GM18873 (cell line): Measurements from ENCODE around the gene KCMF1.

Experiments
- ATAC-seq: cut with Tn5 transposase; IDR thresholded peaks from one replicate; pipeline ENCODE4 v1.9.1; 2021; ENCODE audit warnings: mild to moderate bottlenecking, moderate library complexity, moderate number of reproducible peaks; ENCODE audit not compliant: unreplicated experiment, low FRiP score

Gene KCMF1

GRCh38 chr2:85071096-85071495 lies 100.1 kb downstream of the KCMF1 start:
- ATAC-seq: no peak

- no peak for ATAC-seq
These were observed 102.1 kb downstream of the KCMF1 start for GRCh38 chr2:85073033-85073432.

- ATAC-seq: no peak
These were observed 105.8 kb downstream of the KCMF1 start for GRCh38 chr2:85076618-85077274.

GRCh38 chr2:85077859-85078419 lies 107.0 kb downstream of the KCMF1 start:
- ATAC-seq: no peak

GRCh38 chr2:85078536-85078935 lies 107.6 kb downstream of the KCMF1 start:
- no peak for ATAC-seq

GRCh38 chr2:85083092-85083491 lies 112.1 kb downstream of the KCMF1 start:
- ATAC-seq: no peak

GRCh38 chr2:85085563-85085962 lies 114.6 kb downstream of the KCMF1 start:
- no peak for ATAC-seq

- no peak for ATAC-seq
These were observed 116.6 kb downstream of the KCMF1 start for GRCh38 chr2:85087541-85087940.

GRCh38 chr2:85088921-85089320 lies 118.0 kb downstream of the KCMF1 start:
- ATAC-seq: no peak

- no peak for ATAC-seq
These were observed 118.6 kb downstream of the KCMF1 start for GRCh38 chr2:85089585-85089984.

- ATAC-seq: no peak
These were observed 120.9 kb downstream of the KCMF1 start for GRCh38 chr2:85091838-85092237.

- no peak for ATAC-seq
These were observed 124.1 kb downstream of the KCMF1 start for GRCh38 chr2:85095094-85095493.

- ATAC-seq: no peak
These were observed 125.7 kb downstream of the KCMF1 start for GRCh38 chr2:85096616-85097015.

GRCh38 chr2:85104228-85104627 lies 133.3 kb downstream of the KCMF1 start:
- ATAC-seq: no peak

GRCh38 chr2:85106489-85107180 lies 135.7 kb downstream of the KCMF1 start:
- no peak for ATAC-seq
